HEK293 (cell line): Measurements from ENCODE around the gene TMEM9B.

Experiments used
- TRIM28 ChIP-seq: IDR thresholded peaks from 2 replicates; pipeline ENCODE4 v1.6.1; 2011; ENCODE audit warnings: low read length, control low read depth, borderline replicate concordance
- ZFHX2 ChIP-seq: fragments of 450-650 bp; formaldehyde crosslinking; conservative IDR thresholded peaks from 2 replicates; pipeline ENCODE4 v1.5.1; 2016; ENCODE audit warnings: missing biosample characterization, missing genetic modification characterization

DNA sequence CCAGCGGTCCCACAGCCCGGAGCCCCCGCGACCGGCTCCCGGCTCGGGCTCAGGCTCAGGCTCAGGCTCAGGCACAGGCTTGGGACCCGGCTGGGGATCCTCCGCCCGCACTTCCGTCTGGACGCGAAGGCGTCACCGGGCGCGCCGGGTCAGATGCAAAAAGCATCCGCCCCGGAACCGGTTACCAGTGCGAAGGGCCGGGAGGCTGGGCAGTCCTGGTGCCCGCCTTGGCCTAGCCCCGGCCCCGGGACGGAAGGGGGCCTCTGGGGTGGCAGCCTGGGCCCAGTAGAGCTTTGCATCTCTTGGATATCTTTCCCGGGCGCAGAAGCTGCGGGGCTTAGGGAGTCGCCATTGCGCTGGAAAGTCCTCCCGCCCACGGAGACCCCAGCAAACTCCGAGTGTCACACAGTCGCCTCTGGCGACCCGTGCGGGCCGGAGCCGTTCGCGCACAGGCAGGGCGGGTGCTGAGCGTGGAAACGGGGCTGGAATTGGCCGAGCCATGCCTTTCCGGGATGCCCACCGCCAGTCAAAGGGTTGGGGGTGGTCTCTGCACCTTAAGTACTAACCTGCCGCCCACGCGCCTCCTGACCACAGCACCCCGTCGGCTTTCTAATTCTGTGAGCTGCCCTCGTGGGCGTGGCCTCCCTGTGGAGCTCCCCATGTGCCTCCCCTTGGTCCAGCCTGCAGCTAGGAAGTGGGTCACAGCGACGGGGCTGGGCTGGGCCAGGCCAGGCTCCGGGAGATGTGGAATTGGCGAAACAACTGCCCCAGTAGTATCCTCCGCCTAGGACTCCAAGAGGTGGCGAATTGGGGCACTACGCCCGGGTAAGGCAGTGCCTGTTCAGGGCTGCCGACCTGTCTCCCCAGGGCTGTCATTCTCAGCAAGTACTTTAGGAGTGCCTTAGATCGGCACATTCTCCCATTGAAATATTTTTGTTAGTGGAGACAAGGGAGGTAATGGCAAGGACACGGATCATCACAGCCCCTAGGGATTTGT is at the start of gene TMEM9B:
- TF ChIP-seq TRIM28, result no peak
- peak; percentile 85 for TF ChIP-seq ZFHX2 (tag by site-specific recombination)
